OCI-LY3 (cell line): ENCODE data around the gene FOXP3.

Experiments used
- CTCF ChIP-seq: fragments of 200-600, 300-600 bp; sonication (generic); IDR thresholded peaks from 2 replicates; pipeline ENCODE4 v1.5.1; 2014; ENCODE audit warnings: antibody characterized with exemption, low read length, low read depth
- EZH2phosphoT487 ChIP-seq: fragments of 200-600 bp; shearing (Covaris generic); IDR thresholded peaks from 2 replicates; pipeline ENCODE4 v1.6.1; 2018; ENCODE audit warnings: antibody characterized with exemption, mixed run types, low read depth

DNA sequence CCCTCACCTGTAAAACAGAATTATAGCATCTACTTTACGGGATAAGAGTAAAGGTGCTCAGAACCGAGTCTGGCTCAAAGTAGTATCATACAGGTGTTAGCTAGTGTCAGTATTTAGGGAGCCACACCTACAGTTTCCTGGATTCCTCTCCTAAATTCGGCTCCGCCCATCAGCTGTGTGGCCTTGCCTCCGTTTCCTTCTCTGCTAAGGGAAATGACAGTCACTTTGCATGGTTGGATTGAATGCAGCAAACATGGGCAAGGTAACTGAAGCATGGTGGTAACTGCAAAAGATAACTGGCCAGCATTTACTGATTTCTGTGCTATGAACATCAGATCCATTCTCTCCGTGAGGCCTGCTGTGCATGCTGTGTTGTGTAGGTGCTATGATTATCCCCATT is 7.9 kb upstream of the FOXP3 start:
- TF ChIP-seq CTCF: no peak
- TF ChIP-seq EZH2phosphoT487: no peak
